H1 (cell line): ENCODE results near the gene ANXA4. TPM values are rescaled to one million over a fixed set of nuclear protein-coding genes. Genes with fewer than 3 reads are reported as not detected.

Experiments
- CTCF ChIA-PET: fragments of 300-600 bp; sonication (Branson Sonifier 250); formaldehyde crosslinking; loops from one replicate; lab custom pipeline; 2021; ENCODE audit not compliant: partially characterized antibody; lab: Charles Lee
- POLR2A ChIA-PET: fragments of 300-600 bp; sonication (Branson Sonifier 250); formaldehyde crosslinking; loops from one replicate; lab custom pipeline; 2021; ENCODE audit warnings: inconsistent platforms; ENCODE audit not compliant: partially characterized antibody; lab: Charles Lee
- DNase-seq, 2 experiments: peaks; one replicate each; pipeline versions ENCODE4 v3.0.0 to v3.0.0-alpha.2; 2010 to 2022; ENCODE audit warnings: low spot score in 2 of 2, low read depth in 1 of 2, mixed read lengths in 1 of 2
- FAIRE-seq: peaks from 2 replicates; lab custom pipeline; 2011; peaks lifted over from hg19 to GRCh38; lab: Jason Lieb, UNC
- H2AFZ ChIP-seq: 2 replicates; pipeline ENCODE4 v1.8.1; 2012; ENCODE audit warnings: low read length, inconsistent platforms
- H2AK5ac ChIP-seq: 2 replicates; pipeline ENCODE4 v1.6.1; 2013; ENCODE audit warnings: low read depth, low read length
- H2BK120ac ChIP-seq: replicated peaks from 2 replicates; pipeline ENCODE3; 2013; ENCODE audit warnings: low read depth, low read length, inconsistent platforms
- H2BK12ac ChIP-seq: 2 replicates; pipeline ENCODE4 v1.6.1; 2013; ENCODE audit warnings: low read depth, low read length
- H2BK15ac ChIP-seq: 2 replicates; pipeline ENCODE4 v1.6.1; 2013; ENCODE audit warnings: low read length
- H2BK20ac ChIP-seq: 2 replicates; pipeline ENCODE4 v1.6.1; 2013; ENCODE audit warnings: low read length
- H2BK5ac ChIP-seq: 2 replicates; pipeline ENCODE4 v1.6.1; 2013; ENCODE audit warnings: low read depth, low read length
- H3K14ac ChIP-seq: 2 replicates; pipeline ENCODE4 v1.6.1; 2013; ENCODE audit warnings: inconsistent platforms; ENCODE audit not compliant: insufficient read length
- H3K18ac ChIP-seq: 2 replicates; pipeline ENCODE4 v1.6.1; 2013; ENCODE audit warnings: low read length; ENCODE audit errors: extremely low read depth
- H3K23ac ChIP-seq: 2 replicates; pipeline ENCODE4 v1.6.1; 2013; ENCODE audit warnings: inconsistent platforms; ENCODE audit not compliant: insufficient read length
- H3K23me2 ChIP-seq: 2 replicates; pipeline ENCODE4 v1.6.1; 2013; ENCODE audit warnings: low read depth, low read length
- H3K27ac ChIP-seq: 2 replicates; pipeline ENCODE4 v1.6.1; 2011; ENCODE audit warnings: low read depth, low read length, inconsistent platforms
- H3K27me3 ChIP-seq, 4 experiments: replicated peaks in 1 of 4; 1 replicate in 1 of 4; 2 replicates in 3 of 4; pipeline versions ENCODE4 v1.6.1 to v1.8.1; 2011 to 2013; ENCODE audit warnings: low read length in 3 of 4, mild to moderate bottlenecking in 3 of 4, inconsistent platforms in 2 of 4, mixed read lengths in 2 of 4, moderate library complexity in 1 of 4; ENCODE audit not compliant: control insufficient read depth in 3 of 4, insufficient read depth in 3 of 4; ENCODE audit errors: extremely low read depth in 1 of 4
- H3K36me3 ChIP-seq, 4 experiments: 2 replicates each; pipeline versions ENCODE4 v1.6.1 to v1.8.1; 2011 to 2013; ENCODE audit warnings: mild to moderate bottlenecking in 4 of 4, low read length in 3 of 4, moderate library complexity in 2 of 4, control low read depth in 1 of 4, inconsistent platforms in 1 of 4; ENCODE audit not compliant: insufficient read depth in 4 of 4, control insufficient read depth in 2 of 4
- H3K4ac ChIP-seq: replicated peaks from 2 replicates; pipeline ENCODE3; 2013; ENCODE audit warnings: low read length, low read depth, mixed read lengths, inconsistent platforms; ENCODE audit not compliant: insufficient read length
- H3K4me1 ChIP-seq, 4 experiments: replicated peaks in 1 of 4; 1 replicate in 1 of 4; 2 replicates in 3 of 4; pipeline versions ENCODE4 v1.6.1 to v1.8.1; 2011 to 2013; ENCODE audit warnings: low read length in 3 of 4, inconsistent platforms in 2 of 4, mixed read lengths in 1 of 4; ENCODE audit not compliant: insufficient read depth in 4 of 4, control insufficient read depth in 3 of 4
- H3K4me2 ChIP-seq, 2 experiments: 2 replicates each; pipeline versions ENCODE4 v1.6.1 to v1.8.1; 2011 to 2013; ENCODE audit warnings: low read depth in 2 of 2, low read length in 2 of 2, control low read depth in 1 of 2, inconsistent platforms in 1 of 2, mild to moderate bottlenecking in 1 of 2; ENCODE audit not compliant: insufficient read depth in 1 of 2
- H3K4me3 ChIP-seq, 4 experiments: fragments of 200-600, 300-600 bp in 1 of 4; sonication (generic), shearing (Covaris generic), sonication (Bioruptor Twin) in 1 of 4; 2 replicates each; pipeline versions ENCODE4 v1.5.1 to v1.8.1; 2011 to 2016; ENCODE audit warnings: low read length in 4 of 4, low read depth in 3 of 4, control low read depth in 2 of 4, inconsistent platforms in 2 of 4, mild to moderate bottlenecking in 2 of 4, mixed read lengths in 1 of 4, moderate library complexity in 1 of 4; ENCODE audit not compliant: insufficient read depth in 2 of 4; ENCODE audit errors: extremely low read depth in 1 of 4
- H3K56ac ChIP-seq: replicated peaks from 2 replicates; pipeline ENCODE3; 2013; ENCODE audit warnings: low read depth, mild to moderate bottlenecking, mixed read lengths, low read length, inconsistent platforms; ENCODE audit not compliant: insufficient read length
- H3K79me1 ChIP-seq: 2 replicates; pipeline ENCODE4 v1.6.1; 2013; ENCODE audit warnings: low read depth, low read length, control low read depth
- H3K79me2 ChIP-seq, 2 experiments: 2 replicates each; pipeline versions ENCODE4 v1.6.1 to v1.8.1; 2012 to 2013; ENCODE audit warnings: low read length in 2 of 2, mild to moderate bottlenecking in 2 of 2, inconsistent platforms in 1 of 2; ENCODE audit not compliant: insufficient read depth in 2 of 2, control insufficient read depth in 1 of 2
- H3K9ac ChIP-seq, 4 experiments: replicated peaks in 1 of 4; 1 replicate in 1 of 4; 2 replicates in 3 of 4; pipeline versions ENCODE4 v1.6.1 to v1.8.1; 2011 to 2013; ENCODE audit warnings: low read depth in 3 of 4, low read length in 3 of 4, control low read depth in 2 of 4, mild to moderate bottlenecking in 2 of 4, moderate library complexity in 2 of 4, inconsistent platforms in 1 of 4; ENCODE audit errors: extremely low read depth in 1 of 4
- H3K9me3 ChIP-seq, 2 experiments: 2 replicates each; pipeline versions ENCODE4 v1.6.1 to v1.8.1; 2012 to 2013; ENCODE audit warnings: mild to moderate bottlenecking in 2 of 2, moderate library complexity in 2 of 2, control low read depth in 1 of 2, inconsistent platforms in 1 of 2, low read depth in 1 of 2, low read length in 1 of 2, mixed read lengths in 1 of 2; ENCODE audit not compliant: insufficient read depth in 2 of 2
- H4K20me1 ChIP-seq, 2 experiments: replicated peaks in 1 of 2; 2 replicates each; pipeline versions ENCODE3 to v1.8.1; 2011 to 2013; ENCODE audit warnings: inconsistent platforms in 2 of 2, low read length in 2 of 2, mild to moderate bottlenecking in 1 of 2; ENCODE audit not compliant: insufficient read depth in 2 of 2, control insufficient read depth in 1 of 2
- H4K5ac ChIP-seq: 2 replicates; pipeline ENCODE4 v1.6.1; 2013; ENCODE audit warnings: low read length, low read depth, mixed read lengths, inconsistent platforms; ENCODE audit not compliant: insufficient read length
- H4K8ac ChIP-seq: 2 replicates; pipeline ENCODE4 v1.8.0; 2013; ENCODE audit warnings: mild to moderate bottlenecking, moderate library complexity, low read length, inconsistent platforms; ENCODE audit not compliant: insufficient read depth; ENCODE audit errors: extremely low read depth
- H4K91ac ChIP-seq: replicated peaks from 2 replicates; pipeline ENCODE3; 2013; ENCODE audit warnings: low read length, mixed read lengths, inconsistent platforms; ENCODE audit not compliant: insufficient read length
- CHD2 ChIP-seq: IDR thresholded peaks from 2 replicates; pipeline ENCODE4 v1.6.1; 2012; ENCODE audit warnings: low read length, improper control_type of control experiment
- JUN ChIP-seq: IDR thresholded peaks from 2 replicates; pipeline ENCODE4 v1.6.1; 2011; ENCODE audit warnings: low read depth, mild to moderate bottlenecking, improper control_type of control experiment, low read length
- RFX5 ChIP-seq: IDR thresholded peaks from 2 replicates; pipeline ENCODE4 v1.6.1; 2011; ENCODE audit warnings: low read depth, low read length, improper control_type of control experiment, borderline replicate concordance
- SAP30 ChIP-seq: fragments of 300-600 bp; sonication (generic); IDR thresholded peaks from 2 replicates; pipeline ENCODE4 v1.7.1; 2012; ENCODE audit warnings: low read length, moderate library complexity, mild to moderate bottlenecking, inconsistent platforms; ENCODE audit not compliant: insufficient read depth, insufficient replicate concordance
- SIRT6 ChIP-seq: IDR thresholded peaks from one replicate; pipeline ENCODE4 v1.7.1; 2012; ENCODE audit warnings: low read length, inconsistent platforms
- SP1 ChIP-seq: IDR thresholded peaks from 2 replicates; pipeline ENCODE4 v1.6.1; 2011; ENCODE audit warnings: low read depth, low read length
- SRF ChIP-seq: IDR thresholded peaks from 2 replicates; pipeline ENCODE4 v1.6.1; 2011; ENCODE audit warnings: mild to moderate bottlenecking, low read depth, low read length, moderate library complexity
- WGBS, 2 experiments: shearing (Covaris generic) in 1 of 2; methylation state at CpG; one replicate each; pipeline versions ENCODE4 v1.1.6 to v1.1.7; 2013 to 2015; ENCODE audit warnings: low lambda C conversion rate in 2 of 2, mixed read lengths in 2 of 2, inconsistent platforms in 1 of 2, low coverage in 1 of 2, missing lambda C conversion rate in 1 of 2; ENCODE audit not compliant: insufficient replicate concordance in 2 of 2, insufficient coverage in 1 of 2, insufficient read length in 1 of 2; ENCODE audit errors: extremely low coverage in 1 of 2, missing lambda C conversion rate in 1 of 2; 5-methylcytosine and 5-hydroxymethylcytosine counted together
- polyA plus RNA-seq, 7 experiments: library from polyadenylated mRNA; depleted of rRNA in 3 of 7; stranded (reverse) in 5 of 7; unstranded in 2 of 7; fragments of >200 nt in 5 of 7; fragments of 200-250 nt in 2 of 7; gene quantifications; 1 replicate in 5 of 7; 2 replicates in 1 of 7; 4 replicates in 1 of 7; pipeline versions ENCODE4 v1.2.1 to v1.2.3, GENCODE V29; 2011 to 2013; ENCODE audit warnings: missing spikeins in 2 of 7, mixed read lengths in 2 of 7
- total RNA-seq: library from RNA; stranded (reverse); fragmentation: NEBNext Ultra II Directional; extraction: Animal tissue kit (Norgen Biotek cat#: 25700); gene quantifications from 2 replicates; pipeline ENCODE4 v1.2.1, GENCODE V29; 2021

Gene ANXA4
- total and polyA plus RNA-seq, 2 of the 8 experiments (the other 6 are each of a cell fraction or from before 2014, with no cell fraction given) = 9.4 to 17.6 TPM

- WGBS, 2 experiments = 89% methylated on average over 1 of the region's 1 CpG; no CpG with 5 or more reads in 1 of the 2 experiments
- H3K27ac ChIP-seq = no peak overlapping the region
- no peak overlapping the region for H3K4me3 ChIP-seq
- no peak overlapping the region for H4K5ac ChIP-seq
- H2BK120ac ChIP-seq = no peak overlapping the region
- H2BK15ac ChIP-seq = no peak overlapping the region
- no peak for FAIRE-seq
- no peak for DNase-seq
- H2BK5ac ChIP-seq = no peak overlapping the region
- no peaks in the 10 kb centered on the region for H3K79me2 ChIP-seq
- H4K20me1 ChIP-seq = no peaks in the 10 kb centered on the region
- H3K4me1 ChIP-seq = peaks cover 0 to 4% (median 2%) of the 10 kb centered on the region in 4 experiments; a peak in 4 of 7 replicates
- POLR2A ChIA-PET = no interaction called here
- H3K23ac ChIP-seq = no peak overlapping the region
- H3K9ac ChIP-seq = no peak overlapping the region
- H3K18ac ChIP-seq = no peak overlapping the region
- H3K27me3 ChIP-seq = no peaks in the 10 kb centered on the region
- H3K56ac ChIP-seq = no peak overlapping the region
- no peak overlapping the region for H4K8ac ChIP-seq
- H3K9me3 ChIP-seq = no peaks in the 10 kb centered on the region
- no peaks in the 10 kb centered on the region for H3K23me2 ChIP-seq
- H2BK20ac ChIP-seq = no peak overlapping the region
- TF ChIP-seq CHD2 (no peak), SIRT6 (no peak), JUN (no peak), RFX5 (no peak), SAP30 (no peak), SRF (no peak), SP1 (no peak)
- TF ChIP-seq, all 59 proteins: peak for 0
- no peak overlapping the region for H3K14ac ChIP-seq
- H2AK5ac ChIP-seq = no peak overlapping the region
- CTCF ChIA-PET = interaction anchor here (0.6 to 1.7 kb wide), 4 partner anchors 21 to 242 kb away, joined by 3 to 4 read pairs (median 3); no protein-coding TSS in a partner anchor
- H3K79me1 ChIP-seq = no peaks in the 10 kb centered on the region; the same call in 1 of the 2 replicates
- no peak overlapping the region for H2AFZ ChIP-seq
- no peak overlapping the region for H4K91ac ChIP-seq
- H3K4ac ChIP-seq = no peak overlapping the region
- H2BK12ac ChIP-seq = no peak overlapping the region
- H3K36me3 ChIP-seq = no peaks in the 10 kb centered on the region; a peak in 1 of 8 replicates
- no peak overlapping the region for H3K4me2 ChIP-seq
Observed at GRCh38 chr2:69769272-69769671, 27.3 kb downstream of the ANXA4 start.
